Measurements from ENCODE around the gene MTMR4.
"Not testable (repeated sequence)": the region's sequence is repeated elsewhere in the genome, so short reads cannot be mapped to it uniquely, and the experiment has no call there.

The MTMR4 gene

DNA sequence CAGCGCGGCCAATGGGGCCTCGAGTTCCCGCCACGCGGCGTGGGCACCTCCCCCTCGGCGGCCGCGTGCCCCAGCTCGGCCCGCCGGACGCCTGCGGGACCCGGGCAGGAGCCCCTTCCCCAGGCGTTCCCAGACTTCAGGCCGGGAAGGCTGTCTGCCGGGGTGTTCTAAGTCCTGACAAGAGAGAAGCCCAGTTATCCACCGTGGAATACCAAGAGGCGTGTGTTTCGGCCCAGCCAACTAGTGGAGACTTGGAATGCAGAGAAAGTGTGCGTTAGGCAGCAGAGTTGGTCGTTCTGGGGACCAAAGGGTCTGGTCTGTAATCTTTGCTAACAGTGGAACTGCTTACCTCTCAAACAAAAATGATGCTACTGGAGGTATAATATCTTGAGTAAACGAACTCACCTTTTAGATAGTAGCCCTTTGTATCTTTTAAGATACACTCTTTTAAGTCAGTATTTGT, 26.0 kb downstream of the MTMR4 start:
- Histone ChIP-seq H3K27me3 (ENCODE audit: control insufficient read depth in 1 of 2, insufficient read depth in 1 of 2, low read length in 2 of 2) (no peaks in the 10 kb centered on the region), H2BK5ac (ENCODE audit: low read depth, low read length, poor library complexity, severe bottlenecking) (no peak overlapping the region), H3K9me3 (ENCODE audit: control insufficient read depth, low read length) (no peaks in the 10 kb centered on the region), H3K14ac (ENCODE audit: low read length in 2 of 2) (no peak overlapping the region), H4K8ac (ENCODE audit: low read length) (no peak overlapping the region), H3K23ac (ENCODE audit: low read length in 2 of 2) (no peak overlapping the region), H3K4me1 (ENCODE audit: control insufficient read depth, insufficient read depth, low read depth, low read length) (no peaks in the 10 kb centered on the region), H2AK5ac (ENCODE audit: low read length, severe bottlenecking) (no peak overlapping the region), H3K36me3 (ENCODE audit: control insufficient read depth in 1 of 2, insufficient read depth in 2 of 2, low read depth in 1 of 2, low read length in 2 of 2) (peaks cover 42 to 51% of the 10 kb centered on the region in 2 experiments), H3K9ac (ENCODE audit: low read length) (no peak overlapping the region), H2AFZ (ENCODE audit: low read depth, low read length) (no peak overlapping the region), H2BK12ac (ENCODE audit: low read length in 2 of 2) (no peak overlapping the region), H2BK120ac (ENCODE audit: low read depth, low read length) (no peak overlapping the region), H3K4ac (ENCODE audit: low read depth in 1 of 2, low read length in 2 of 2) (no peak overlapping the region), H2BK15ac (ENCODE audit: low read depth, poor library complexity, severe bottlenecking) (no peak overlapping the region), H3K4me3 (ENCODE audit: insufficient read depth in 1 of 2, low read depth in 1 of 2, low read length in 2 of 2) (no peak overlapping the region), H3K18ac (ENCODE audit: low read depth in 1 of 2, low read length in 2 of 2) (no peak overlapping the region), H3K4me2 (ENCODE audit: low read length, poor library complexity, severe bottlenecking) (no peak overlapping the region), H4K91ac (ENCODE audit: low read length) (no peak overlapping the region), H3K79me1 (replicated peaks; ENCODE audit: low read length, poor library complexity, severe bottlenecking) (peaks cover 8% of the 10 kb centered on the region), H3K27ac (ENCODE audit: low read length, poor library complexity, severe bottlenecking) (no peak overlapping the region)
- no peak for DNase-seq
- WGBS: 97% methylated on average over 25 of the region's 26 CpGs

DNA sequence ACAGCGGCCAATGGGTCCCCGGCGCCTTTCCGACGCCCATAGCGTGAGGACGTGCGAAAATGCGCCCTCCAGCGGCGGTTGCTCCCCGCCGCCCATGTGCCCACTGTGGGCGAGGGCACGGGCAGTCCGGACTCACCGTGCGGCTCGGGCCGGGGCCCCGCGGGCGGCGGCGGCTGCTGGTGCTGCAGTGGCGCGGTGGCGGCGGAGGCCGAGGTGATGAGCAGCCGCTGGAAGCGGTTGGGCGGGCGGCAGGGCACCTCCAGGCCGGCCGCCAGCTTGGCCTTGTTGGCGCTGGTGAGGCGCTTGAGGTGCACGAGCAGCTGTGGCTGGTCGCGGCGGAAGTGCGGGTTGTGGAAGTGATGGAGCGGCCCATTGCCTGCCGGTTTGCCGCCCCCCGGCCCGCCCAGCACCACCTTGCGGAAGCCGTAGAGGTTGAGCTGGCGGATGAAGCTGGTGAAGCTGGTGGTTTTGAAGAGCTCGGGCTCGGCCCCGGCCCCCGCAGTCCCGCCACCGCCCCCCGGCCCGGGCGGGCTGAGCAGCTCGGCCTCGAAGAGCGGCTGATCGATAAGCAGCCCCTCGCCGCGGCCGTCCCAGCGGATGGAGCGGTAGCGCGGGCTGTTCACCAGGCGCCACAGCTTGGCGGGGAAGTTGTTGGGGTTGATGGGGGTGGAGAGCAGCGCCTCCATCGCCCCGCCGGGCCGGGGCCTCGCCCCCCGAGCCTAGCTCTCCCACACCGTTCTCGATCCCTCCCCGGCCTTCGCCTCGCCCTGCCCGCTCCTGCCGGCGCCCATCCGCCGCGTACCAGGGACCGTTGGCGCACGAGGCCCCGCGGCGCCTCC, 26.6 kb downstream of the MTMR4 start, which contains the start of gene HSF5:
HSF5 (minus strand) TSS at position 820 of the 839 bp plus-strand sequence; CDS start at position 686, 134 bp downstream.
- Histone ChIP-seq H2BK12ac (ENCODE audit: low read length in 2 of 2) (no peak within 1 kb of the TSS), H3K9ac (ENCODE audit: low read length) (no peak within 1 kb of the TSS), H2AK5ac (ENCODE audit: low read length, severe bottlenecking) (no peak within 1 kb of the TSS), H3K79me1 (replicated peaks; ENCODE audit: low read length, poor library complexity, severe bottlenecking) (peaks cover 7% of the 10 kb centered on the region), H3K27ac (ENCODE audit: low read length, poor library complexity, severe bottlenecking) (no peak within 1 kb of the TSS), H3K4ac (ENCODE audit: low read depth in 1 of 2, low read length in 2 of 2) (no peak within 1 kb of the TSS), H4K8ac (ENCODE audit: low read length) (no peak within 1 kb of the TSS), H3K4me2 (ENCODE audit: low read length, poor library complexity, severe bottlenecking) (no peak within 1 kb of the TSS), H3K27me3 (ENCODE audit: control insufficient read depth in 1 of 2, insufficient read depth in 1 of 2, low read length in 2 of 2) (no peaks in the 10 kb centered on the region), H3K9me3 (ENCODE audit: control insufficient read depth, low read length) (no peaks in the 10 kb centered on the region), H2BK5ac (ENCODE audit: low read depth, low read length, poor library complexity, severe bottlenecking) (no peak within 1 kb of the TSS), H4K91ac (ENCODE audit: low read length) (no peak within 1 kb of the TSS), H3K36me3 (ENCODE audit: control insufficient read depth in 1 of 2, insufficient read depth in 2 of 2, low read depth in 1 of 2, low read length in 2 of 2) (peaks cover 38 to 44% of the 10 kb centered on the region in 2 experiments), H3K14ac (ENCODE audit: low read length in 2 of 2) (no peak within 1 kb of the TSS), H3K23ac (ENCODE audit: low read length in 2 of 2) (no peak within 1 kb of the TSS), H3K18ac (ENCODE audit: low read depth in 1 of 2, low read length in 2 of 2) (no peak within 1 kb of the TSS), H2BK120ac (ENCODE audit: low read depth, low read length) (no peak within 1 kb of the TSS), H3K4me1 (ENCODE audit: control insufficient read depth, insufficient read depth, low read depth, low read length) (no peaks in the 10 kb centered on the region), H2BK15ac (ENCODE audit: low read depth, poor library complexity, severe bottlenecking) (no peak within 1 kb of the TSS), H2AFZ (ENCODE audit: low read depth, low read length) (no peak within 1 kb of the TSS), H3K4me3 (ENCODE audit: insufficient read depth in 1 of 2, low read depth in 1 of 2, low read length in 2 of 2) (no peak within 1 kb of the TSS)
- WGBS: 97% methylated on average over 74 of the region's 98 CpGs
- no peak for DNase-seq

DNA sequence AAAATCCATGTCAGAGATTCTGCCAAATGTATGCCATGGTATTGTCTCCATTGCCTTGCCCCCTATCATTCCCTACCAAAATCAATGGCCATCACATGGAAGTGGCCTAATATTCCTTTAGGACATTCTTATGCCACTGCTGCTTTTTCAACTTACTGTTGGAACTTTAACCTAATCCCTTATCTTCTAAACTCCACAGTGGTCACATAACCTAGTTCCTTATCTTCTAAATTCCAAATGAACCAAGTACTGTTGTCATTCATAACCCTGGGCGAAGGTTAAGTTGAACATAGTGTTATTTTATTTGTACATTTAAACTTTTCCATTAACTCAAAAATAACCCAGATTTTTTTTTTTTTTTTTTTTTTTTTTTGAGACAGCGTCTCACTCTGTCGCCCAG, 29.8 kb downstream of the MTMR4 start:
- Histone ChIP-seq H2BK12ac (ENCODE audit: low read length in 2 of 2) (no peak overlapping the region), H3K4ac (ENCODE audit: low read depth in 1 of 2, low read length in 2 of 2) (no peak overlapping the region), H3K14ac (ENCODE audit: low read length in 2 of 2) (no peak overlapping the region), H3K9me3 (ENCODE audit: control insufficient read depth, low read length) (no peaks in the 10 kb centered on the region), H3K36me3 (ENCODE audit: control insufficient read depth in 1 of 2, insufficient read depth in 2 of 2, low read depth in 1 of 2, low read length in 2 of 2) (peaks cover 12 to 23% of the 10 kb centered on the region in 2 experiments), H2BK5ac (ENCODE audit: low read depth, low read length, poor library complexity, severe bottlenecking) (no peak overlapping the region), H2BK15ac (ENCODE audit: low read depth, poor library complexity, severe bottlenecking) (no peak overlapping the region), H2BK120ac (ENCODE audit: low read depth, low read length) (no peak overlapping the region), H3K18ac (ENCODE audit: low read depth in 1 of 2, low read length in 2 of 2) (no peak overlapping the region), H3K27ac (ENCODE audit: low read length, poor library complexity, severe bottlenecking) (no peak overlapping the region), H3K4me2 (ENCODE audit: low read length, poor library complexity, severe bottlenecking) (no peak overlapping the region), H4K91ac (ENCODE audit: low read length) (no peak overlapping the region), H2AK5ac (ENCODE audit: low read length, severe bottlenecking) (no peak overlapping the region), H3K79me1 (replicated peaks; ENCODE audit: low read length, poor library complexity, severe bottlenecking) (no peaks in the 10 kb centered on the region), H4K8ac (ENCODE audit: low read length) (no peak overlapping the region), H3K27me3 (ENCODE audit: control insufficient read depth in 1 of 2, insufficient read depth in 1 of 2, low read length in 2 of 2) (no peaks in the 10 kb centered on the region), H3K23ac (ENCODE audit: low read length in 2 of 2) (no peak overlapping the region), H2AFZ (ENCODE audit: low read depth, low read length) (no peak overlapping the region), H3K4me1 (ENCODE audit: control insufficient read depth, insufficient read depth, low read depth, low read length) (no peaks in the 10 kb centered on the region), H3K9ac (ENCODE audit: low read length) (no peak overlapping the region), H3K4me3 (ENCODE audit: insufficient read depth in 1 of 2, low read depth in 1 of 2, low read length in 2 of 2) (no peak overlapping the region)
- 70% methylated on average over 2 of the region's 3 CpGs for WGBS
- DNase-seq: no peak

DNA sequence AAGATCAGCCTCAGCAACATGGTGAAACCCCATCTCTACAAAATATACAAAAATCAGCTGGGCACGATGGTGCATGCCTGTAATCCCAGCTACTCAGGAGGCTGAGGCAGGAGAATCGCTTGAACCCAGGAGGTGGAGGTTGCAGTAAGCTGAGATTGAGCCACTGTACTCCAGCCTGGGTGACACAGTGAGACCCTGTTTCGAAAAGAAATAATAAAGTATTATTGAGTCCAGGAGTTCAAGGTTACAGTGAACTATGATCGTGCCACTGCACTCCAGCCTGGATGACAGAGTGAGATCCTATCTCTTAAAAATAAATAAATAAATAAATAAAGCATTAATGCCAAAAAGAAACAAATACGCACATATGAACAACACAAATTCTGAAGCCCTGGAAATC, 32.6 kb downstream of the MTMR4 start:
- not testable (repeated sequence) for H3K4me1 ChIP-seq (ENCODE audit: control insufficient read depth, insufficient read depth, low read depth, low read length); H4K8ac ChIP-seq (ENCODE audit: low read length); H2AFZ ChIP-seq (ENCODE audit: low read depth, low read length); H3K4me3 ChIP-seq (ENCODE audit: insufficient read depth in 1 of 2, low read depth in 1 of 2, low read length in 2 of 2); H3K9me3 ChIP-seq (ENCODE audit: control insufficient read depth, low read length); H3K23ac ChIP-seq (ENCODE audit: low read length in 2 of 2); H3K9ac ChIP-seq (ENCODE audit: low read length); H2BK120ac ChIP-seq (ENCODE audit: low read depth, low read length); H2BK12ac ChIP-seq (ENCODE audit: low read length in 2 of 2); H3K27me3 ChIP-seq (ENCODE audit: control insufficient read depth in 1 of 2, insufficient read depth in 1 of 2, low read length in 2 of 2); H2BK15ac ChIP-seq (ENCODE audit: low read depth, poor library complexity, severe bottlenecking); H3K79me1 ChIP-seq (replicated peaks; ENCODE audit: low read length, poor library complexity, severe bottlenecking); H3K4me2 ChIP-seq (ENCODE audit: low read length, poor library complexity, severe bottlenecking); H3K27ac ChIP-seq (ENCODE audit: low read length, poor library complexity, severe bottlenecking); H3K18ac ChIP-seq (ENCODE audit: low read depth in 1 of 2, low read length in 2 of 2); DNase-seq; H4K91ac ChIP-seq (ENCODE audit: low read length); H2AK5ac ChIP-seq (ENCODE audit: low read length, severe bottlenecking); H3K14ac ChIP-seq (ENCODE audit: low read length in 2 of 2); H3K4ac ChIP-seq (ENCODE audit: low read depth in 1 of 2, low read length in 2 of 2); H3K36me3 ChIP-seq (ENCODE audit: control insufficient read depth in 1 of 2, insufficient read depth in 2 of 2, low read depth in 1 of 2, low read length in 2 of 2); H2BK5ac ChIP-seq (ENCODE audit: low read depth, low read length, poor library complexity, severe bottlenecking)
- 75% methylated on average over 2 of the region's 5 CpGs for WGBS

Measured in mesenchymal stem cell (in vitro differentiated cells and primary cell).